Keratinocyte (primary cell): ENCODE results near the gene ACOXL. TPM values are rescaled to one million over a fixed set of nuclear protein-coding genes. Genes with fewer than 3 reads are reported as not detected.

Experiments
- DNase-seq: peaks from one replicate; pipeline ENCODE4 v3.0.0-alpha.2; 2011; ENCODE audit warnings: low read depth, missing footprints, low spot score
- FAIRE-seq: peaks from 2 replicates; lab custom pipeline; 2011; peaks lifted over from hg19 to GRCh38; lab: Jason Lieb, UNC
- H2AFZ ChIP-seq: 2 replicates; pipeline ENCODE4 v1.6.0; 2012; ENCODE audit warnings: low read length, control low read depth, inconsistent platforms; ENCODE audit not compliant: control insufficient read depth
- H3K27ac ChIP-seq: 2 replicates; pipeline ENCODE4 v1.5.1; 2011; ENCODE audit warnings: low read length; ENCODE audit not compliant: control insufficient read depth, insufficient read depth
- H3K27me3 ChIP-seq: 3 replicates; pipeline ENCODE4 v1.6.0; 2011; ENCODE audit warnings: low read length; ENCODE audit not compliant: control insufficient read depth, insufficient read depth; ENCODE audit errors: extremely low read depth
- H3K36me3 ChIP-seq, 2 experiments: 2 replicates in 1 of 2; 3 replicates in 1 of 2; pipeline ENCODE4 v1.5.1; 2011; ENCODE audit warnings: low read length in 2 of 2, mild to moderate bottlenecking in 1 of 2; ENCODE audit not compliant: control insufficient read depth in 2 of 2, insufficient read depth in 2 of 2; ENCODE audit errors: extremely low read depth in 1 of 2
- H3K4me1 ChIP-seq: 3 replicates; pipeline ENCODE4 v1.5.1; 2011; ENCODE audit warnings: low read length; ENCODE audit not compliant: control insufficient read depth, insufficient read depth; ENCODE audit errors: extremely low read depth
- H3K4me2 ChIP-seq: 3 replicates; pipeline ENCODE4 v1.6.0; 2011; ENCODE audit warnings: low read depth, low read length; ENCODE audit not compliant: control insufficient read depth, insufficient read depth; ENCODE audit errors: extremely low read depth
- H3K4me3 ChIP-seq, 3 experiments: fragments of 200-600 bp in 1 of 3; sonication (generic) in 1 of 3; 2 replicates in 2 of 3; 3 replicates in 1 of 3; pipeline ENCODE4 v1.5.1; 2011 to 2016; ENCODE audit warnings: low read length in 3 of 3, mild to moderate bottlenecking in 3 of 3, control low read depth in 2 of 3, inconsistent platforms in 1 of 3, low read depth in 1 of 3, mixed read lengths in 1 of 3, mixed run types in 1 of 3, moderate library complexity in 1 of 3; ENCODE audit not compliant: control insufficient read depth in 2 of 3, insufficient read depth in 2 of 3; ENCODE audit errors: extremely low read depth in 1 of 3
- H3K79me2 ChIP-seq: 2 replicates; pipeline ENCODE4 v1.6.0; 2012; ENCODE audit warnings: low read length; ENCODE audit not compliant: control insufficient read depth, insufficient read depth
- H3K9ac ChIP-seq: 3 replicates; pipeline ENCODE4 v1.6.0; 2011; ENCODE audit warnings: low read length; ENCODE audit not compliant: control insufficient read depth, insufficient read depth; ENCODE audit errors: extremely low read depth
- H3K9me1 ChIP-seq: 3 replicates; pipeline ENCODE4 v1.6.0; 2011; ENCODE audit warnings: low read length; ENCODE audit not compliant: control insufficient read depth, insufficient read depth; ENCODE audit errors: extremely low read depth
- H3K9me3 ChIP-seq: 2 replicates; pipeline ENCODE4 v1.5.1; 2012; ENCODE audit warnings: low read depth, low read length; ENCODE audit not compliant: control insufficient read depth
- H4K20me1 ChIP-seq: 3 replicates; pipeline ENCODE4 v1.6.0; 2011; ENCODE audit warnings: low read length; ENCODE audit not compliant: control insufficient read depth, insufficient read depth; ENCODE audit errors: extremely low read depth
- EZH2 ChIP-seq: IDR thresholded peaks from one replicate; pipeline ENCODE4 v1.6.1; 2012; ENCODE audit warnings: inconsistent platforms, mild to moderate bottlenecking, low read length, moderate library complexity
- dilution Hi-C: fragments of 300-500 bp; cut with MboI; formaldehyde crosslinking; loops from one replicate; pipeline ENCODE4 v1.7.0; 2020; ENCODE audit warnings: low sequenced_read_pairs; ENCODE audit not compliant: extremely low pct_ligation_motif_present
- polyA plus RNA-seq, 5 experiments: library from polyadenylated mRNA; depleted of rRNA in 3 of 5; stranded (reverse) in 3 of 5; stranded (forward) in 1 of 5; unstranded in 1 of 5; fragments of >200 nt; gene quantifications; 1 replicate in 1 of 5; 2 replicates in 3 of 5; 3 replicates in 1 of 5; pipeline versions ENCODE4 v1.2.1 to v1.2.3, GENCODE V29; 2011 to 2012; ENCODE audit warnings: missing spikeins in 2 of 5, low read depth in 1 of 5, low replicate concordance in 1 of 5
- TF ChIP-seq, protein P1 (sequence below), 3 experiments: IDR thresholded peaks in 1 of 3; conservative IDR thresholded peaks in 1 of 3; optimal IDR thresholded peaks in 1 of 3; 2 replicates in 2 of 3; 3 replicates in 1 of 3; pipeline versions ENCODE3 to v1.5.1; 2011; ENCODE audit warnings: low read length in 3 of 3, mild to moderate bottlenecking in 3 of 3, moderate library complexity in 2 of 3, control low read depth in 1 of 3, inconsistent platforms in 1 of 3; ENCODE audit not compliant: insufficient read depth in 2 of 3; ENCODE audit errors: extremely low read depth in 1 of 3

ACOXL gene
- polyA plus RNA-seq, 1 donor (not counting 4 experiments of a cell fraction or from before 2014, with no cell fraction given): 0.04 TPM

DNA sequence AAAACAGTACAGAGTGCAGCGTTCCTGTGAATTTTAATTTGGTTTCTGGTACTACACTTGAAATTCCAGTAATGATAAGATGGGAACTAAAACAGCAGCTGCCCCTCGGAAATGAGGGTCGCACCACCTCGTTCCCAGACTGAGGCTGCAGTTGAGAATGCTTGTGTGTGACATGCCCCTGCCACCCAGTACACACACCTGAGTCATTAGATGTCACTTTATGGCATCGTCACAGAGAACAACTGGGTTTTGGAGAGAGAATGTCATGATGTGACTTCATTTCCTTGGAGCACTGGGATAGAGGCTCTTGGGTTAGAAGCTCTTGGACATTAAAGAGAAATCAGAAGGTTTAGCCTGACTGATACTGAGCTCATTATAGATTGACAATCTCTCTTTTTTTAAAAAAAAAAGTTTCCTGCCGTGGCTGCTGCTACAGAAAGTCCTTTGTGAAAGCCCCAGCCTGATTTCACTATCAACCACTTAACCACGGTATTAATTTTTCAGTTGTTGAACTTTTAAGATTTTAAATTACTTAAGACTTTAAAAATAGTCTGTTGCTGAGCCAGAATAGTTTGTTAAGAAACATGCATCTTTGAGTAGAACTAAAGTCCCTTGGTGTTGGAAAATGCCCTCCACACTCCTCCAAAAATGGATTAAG is 412.9 kb downstream of the ACOXL start:
- no peaks in the 10 kb centered on the region for H3K4me1 ChIP-seq
- H4K20me1 ChIP-seq: no peaks in the 10 kb centered on the region
- no peaks in the 10 kb centered on the region for H3K27me3 ChIP-seq
- no peak overlapping the region for H2AFZ ChIP-seq
- no peaks in the 10 kb centered on the region for H3K9me3 ChIP-seq
- no peak for FAIRE-seq
- DNase-seq: no peak
- H3K36me3 ChIP-seq: no peaks in the 10 kb centered on the region
- no peaks in the 10 kb centered on the region for H3K79me2 ChIP-seq
- H3K4me2 ChIP-seq: no peak overlapping the region
- no peaks in the 10 kb centered on the region for H3K9me1 ChIP-seq
- no peak overlapping the region for H3K4me3 ChIP-seq
- H3K27ac ChIP-seq: no peak overlapping the region
- TF ChIP-seq EZH2: no peak
- TF ChIP-seq, protein P1, sequence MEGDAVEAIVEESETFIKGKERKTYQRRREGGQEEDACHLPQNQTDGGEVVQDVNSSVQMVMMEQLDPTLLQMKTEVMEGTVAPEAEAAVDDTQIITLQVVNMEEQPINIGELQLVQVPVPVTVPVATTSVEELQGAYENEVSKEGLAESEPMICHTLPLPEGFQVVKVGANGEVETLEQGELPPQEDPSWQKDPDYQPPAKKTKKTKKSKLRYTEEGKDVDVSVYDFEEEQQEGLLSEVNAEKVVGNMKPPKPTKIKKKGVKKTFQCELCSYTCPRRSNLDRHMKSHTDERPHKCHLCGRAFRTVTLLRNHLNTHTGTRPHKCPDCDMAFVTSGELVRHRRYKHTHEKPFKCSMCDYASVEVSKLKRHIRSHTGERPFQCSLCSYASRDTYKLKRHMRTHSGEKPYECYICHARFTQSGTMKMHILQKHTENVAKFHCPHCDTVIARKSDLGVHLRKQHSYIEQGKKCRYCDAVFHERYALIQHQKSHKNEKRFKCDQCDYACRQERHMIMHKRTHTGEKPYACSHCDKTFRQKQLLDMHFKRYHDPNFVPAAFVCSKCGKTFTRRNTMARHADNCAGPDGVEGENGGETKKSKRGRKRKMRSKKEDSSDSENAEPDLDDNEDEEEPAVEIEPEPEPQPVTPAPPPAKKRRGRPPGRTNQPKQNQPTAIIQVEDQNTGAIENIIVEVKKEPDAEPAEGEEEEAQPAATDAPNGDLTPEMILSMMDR (optimal IDR thresholded peaks at IDR 0.05 in 1 of 3, IDR thresholded peaks at IDR 0.05 in 1 of 3, conservative IDR thresholded peaks at IDR 0.05 in 1 of 3; ENCODE audit: extremely low read depth in 1 of 3, insufficient read depth in 2 of 3, low read length in 3 of 3): no peak
- dilution Hi-C loops: no loop called here
- no peak overlapping the region for H3K9ac ChIP-seq

DNA sequence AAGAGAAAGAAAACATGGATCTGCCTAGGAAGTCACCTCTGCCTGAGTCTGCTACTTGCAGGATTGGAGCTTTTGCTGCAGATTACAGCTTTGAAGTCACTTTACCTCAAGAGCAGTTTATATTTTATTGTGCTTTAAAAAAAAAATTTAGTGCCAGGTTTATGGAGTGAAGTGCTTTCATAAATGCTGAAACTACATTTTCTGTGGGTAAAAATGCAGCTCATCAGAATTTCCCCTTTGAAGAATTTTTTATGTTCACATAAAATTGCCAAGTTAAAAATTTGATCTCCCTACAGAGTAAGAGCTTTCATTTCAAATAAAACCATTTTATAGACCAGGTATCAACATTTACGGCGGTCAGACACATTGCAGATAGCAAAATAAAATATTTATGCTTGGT is 413.6 kb downstream of the ACOXL start:
- Histone ChIP-seq H4K20me1 (no peaks in the 10 kb centered on the region), H2AFZ (no peak overlapping the region), H3K4me1 (no peaks in the 10 kb centered on the region), H3K4me2 (no peak overlapping the region), H3K36me3 (no peaks in the 10 kb centered on the region), H3K9me1 (no peaks in the 10 kb centered on the region), H3K9ac (no peak overlapping the region), H3K27me3 (no peaks in the 10 kb centered on the region), H3K27ac (no peak overlapping the region), H3K4me3 (no peak overlapping the region), H3K9me3 (no peaks in the 10 kb centered on the region), H3K79me2 (no peaks in the 10 kb centered on the region)
- no peak for DNase-seq
- TF ChIP-seq EZH2: no peak
- TF ChIP-seq, protein P1 (optimal IDR thresholded peaks at IDR 0.05 in 1 of 3, IDR thresholded peaks at IDR 0.05 in 1 of 3, conservative IDR thresholded peaks at IDR 0.05 in 1 of 3; ENCODE audit: extremely low read depth in 1 of 3, insufficient read depth in 2 of 3, low read length in 3 of 3): no peak
- dilution Hi-C loops: no loop called here
- no peak for FAIRE-seq
